B cell (primary cell): ENCODE data around the gene SNCA. TPM values are rescaled to one million over a fixed set of nuclear protein-coding genes. Genes with fewer than 3 reads are reported as not detected.

Source experiments
- ATAC-seq: fragments of 200-7000 bp; cut with Tn5 transposase; one replicate; pipeline ENCODE4 v1.10.0; 2021; ENCODE audit warnings: low read depth, mild to moderate bottlenecking, moderate number of reproducible peaks, moderate library complexity
- CTCF ChIA-PET: fragments of 350-600 bp; sonication (Branson Sonifier 250); formaldehyde crosslinking; loops from one replicate; lab custom pipeline; 2021; ENCODE audit warnings: antibody characterized with exemption, inconsistent platforms; lab: Charles Lee
- POLR2A ChIA-PET: fragments of 350-600 bp; sonication (Branson Sonifier 250); formaldehyde crosslinking; loops from one replicate; lab custom pipeline; 2021; ENCODE audit warnings: antibody characterized with exemption; lab: Charles Lee
- DNase-seq: peaks from one replicate; pipeline ENCODE4 v3.0.0; 2013
- H2AFZ ChIP-seq: 2 replicates; pipeline ENCODE4 v1.6.1; 2012; ENCODE audit warnings: mild to moderate bottlenecking, low read depth, low read length; ENCODE audit not compliant: insufficient read depth, poor library complexity, severe bottlenecking
- H3K27ac ChIP-seq, 2 donors: 1 replicate in 1 of 2; 2 replicates in 1 of 2; pipeline ENCODE4 v1.5.1; 2012 to 2013; ENCODE audit warnings: low read length in 2 of 2, mild to moderate bottlenecking in 2 of 2, moderate library complexity in 1 of 2
- H3K27me3 ChIP-seq, 4 experiments: fragments of 200-600 bp in 1 of 4; sonication (generic) in 1 of 4; replicated peaks in 1 of 4; 1 replicate in 2 of 4; 2 replicates in 2 of 4; pipeline versions ENCODE4 v1.6.1 to v1.7.0; 2013 to 2016; ENCODE audit warnings: low read length in 3 of 4, mild to moderate bottlenecking in 2 of 4, mixed read lengths in 1 of 4, moderate library complexity in 1 of 4; ENCODE audit not compliant: insufficient read depth in 4 of 4, control insufficient read depth in 3 of 4; ENCODE audit errors: control extremely low read depth in 1 of 4
- H3K36me3 ChIP-seq, 2 experiments: replicated peaks in 1 of 2; 1 replicate in 1 of 2; 2 replicates in 1 of 2; pipeline versions ENCODE4 v1.6.1 to v1.7.1; 2013; ENCODE audit warnings: low read length in 1 of 2; ENCODE audit not compliant: insufficient read depth in 2 of 2, control insufficient read depth in 1 of 2; ENCODE audit errors: control extremely low read depth in 1 of 2, extremely low read depth in 1 of 2
- H3K4me1 ChIP-seq, 2 donors: fragments of 200-600 bp in 1 of 2; sonication (generic) in 1 of 2; 1 replicate in 1 of 2; 2 replicates in 1 of 2; pipeline versions ENCODE4 v1.5.1 to v1.6.1; 2013 to 2017; ENCODE audit warnings: low read length in 2 of 2; ENCODE audit not compliant: control insufficient read depth in 2 of 2, insufficient read depth in 2 of 2
- H3K4me2 ChIP-seq: replicated peaks from 2 replicates; pipeline ENCODE3; 2012; ENCODE audit warnings: mild to moderate bottlenecking, low read depth, low read length; ENCODE audit not compliant: poor library complexity, severe bottlenecking
- H3K4me3 ChIP-seq, 5 experiments: fragments of 200-600 bp in 1 of 5; sonication (generic) in 1 of 5; 1 replicate in 3 of 5; 2 replicates in 2 of 5; pipeline versions ENCODE4 v1.5.1 to v1.7.0; 2011 to 2016; ENCODE audit warnings: low read length in 4 of 5, mild to moderate bottlenecking in 4 of 5, low read depth in 2 of 5, control low read depth in 1 of 5, moderate library complexity in 1 of 5; ENCODE audit not compliant: insufficient read depth in 1 of 5; ENCODE audit errors: control extremely low read depth in 1 of 5, extremely low read depth in 1 of 5
- H3K79me2 ChIP-seq: fragments of 200-600 bp; sonication (generic); one replicate; pipeline ENCODE4 v1.6.0; 2016; ENCODE audit warnings: low read length; ENCODE audit not compliant: control insufficient read depth, insufficient read depth
- H3K9ac ChIP-seq: fragments of 200-600 bp; sonication (generic); 2 replicates; pipeline ENCODE4 v1.6.1; 2017; ENCODE audit warnings: mild to moderate bottlenecking, low read length, moderate library complexity
- H3K9me3 ChIP-seq, 3 donors: one replicate each; pipeline versions ENCODE4 v1.6.1 to v1.7.1; 2013; ENCODE audit warnings: low read length in 2 of 3; ENCODE audit not compliant: control insufficient read depth in 2 of 3, insufficient read depth in 1 of 3; ENCODE audit errors: control extremely low read depth in 1 of 3
- H4K20me1 ChIP-seq: 2 replicates; pipeline ENCODE4 v1.6.0; 2012; ENCODE audit warnings: mild to moderate bottlenecking, low read length; ENCODE audit not compliant: insufficient read depth, control insufficient read depth, poor library complexity, severe bottlenecking
- H3K27ac Mint-ChIP-seq: one replicate; pipeline ENCODE4 v1.8.0; 2021; ENCODE audit warnings: mixed read lengths
- H3K27me3 Mint-ChIP-seq: one replicate; pipeline ENCODE4 v1.8.0; 2021; ENCODE audit warnings: mixed read lengths
- H3K4me1 Mint-ChIP-seq: one replicate; pipeline ENCODE4 v1.8.0; 2021; ENCODE audit warnings: mixed read lengths
- H3K4me3 Mint-ChIP-seq: one replicate; pipeline ENCODE4 v1.8.0; 2021; ENCODE audit warnings: mixed read lengths
- H3K9me3 Mint-ChIP-seq: one replicate; pipeline ENCODE4 v1.8.0; 2022; ENCODE audit warnings: mixed read lengths; ENCODE audit not compliant: insufficient read depth
- EZH2 ChIP-seq: IDR thresholded peaks from 2 replicates; pipeline ENCODE4 v1.6.1; 2012; ENCODE audit warnings: borderline replicate concordance, low read depth, mild to moderate bottlenecking, moderate library complexity, low read length; ENCODE audit not compliant: insufficient read depth, poor library complexity, severe bottlenecking
- WGBS: methylation state at CpG from one replicate; pipeline ENCODE4 v1.1.5; 2013; ENCODE audit warnings: missing lambda C conversion rate; ENCODE audit not compliant: insufficient coverage; 5-methylcytosine and 5-hydroxymethylcytosine counted together
- intact Hi-C: fragments of 100-400 bp; cut with micrococcal nuclease; formaldehyde crosslinking; loops from one replicate; pipeline ENCODE4 v1.10.0; 2022
- polyA plus RNA-seq: library from polyadenylated mRNA; depleted of rRNA; stranded (reverse); fragments of >200 nt; gene quantifications from 2 replicates; pipeline ENCODE4 v1.2.3, GENCODE V29; 2012
- total RNA-seq, 2 donors: library from RNA; stranded (reverse); fragments of 120-200 nt in 1 of 2; gene quantifications; 1 replicate in 1 of 2; 2 replicates in 1 of 2; pipeline versions ENCODE4 v1.2.3 to v1.2.4, GENCODE V29; 2013 to 2022
- TF ChIP-seq, protein P1 (sequence below): fragments of 200-600 bp; IDR thresholded peaks from one replicate; pipeline ENCODE4 v1.8.0; 2022; ENCODE audit warnings: antibody characterized with exemption, mild to moderate bottlenecking

SNCA gene
- total and polyA plus RNA-seq, 2 donors (not counting 1 experiment from before 2014, with no cell fraction given), result 0.48 to 1.3 TPM

DNA sequence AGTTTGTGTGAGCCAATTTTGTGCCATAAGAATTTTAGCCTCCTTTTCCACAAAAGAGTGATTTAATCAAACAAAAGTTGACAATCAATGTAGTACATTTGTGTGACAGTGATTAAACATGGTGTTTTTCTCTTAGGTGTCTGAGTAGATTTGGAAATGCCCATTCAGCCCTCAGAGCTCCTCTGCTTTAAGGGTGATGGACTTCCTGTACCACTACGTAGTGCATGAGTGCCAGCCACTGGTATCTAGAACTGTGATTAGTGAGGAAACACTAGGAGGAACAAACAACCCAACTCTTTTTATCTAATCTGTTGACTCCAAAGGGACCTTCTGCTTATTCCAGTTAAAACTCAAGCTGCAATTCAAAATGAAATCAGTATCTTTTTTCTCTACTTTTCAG lies 151.7 kb downstream of the SNCA start:
- H3K4me3 ChIP-seq, result no peak overlapping the region
- DNase-seq (no peak), ATAC-seq (no peak)
- H3K27ac ChIP-seq, result no peak overlapping the region
- POLR2A ChIA-PET, result no interaction called here
- H3K9ac ChIP-seq, result no peak overlapping the region
- no CpG with 5 or more reads among the region's 1 CpG for WGBS
- Mint-ChIP-seq H3K4me1 (no peaks in the 10 kb centered on the region), H3K27me3 (no peaks in the 10 kb centered on the region), H3K9me3 (no peaks in the 10 kb centered on the region), H3K4me3 (no peak overlapping the region), H3K27ac (no peak overlapping the region)
- TF ChIP-seq, protein P1, sequence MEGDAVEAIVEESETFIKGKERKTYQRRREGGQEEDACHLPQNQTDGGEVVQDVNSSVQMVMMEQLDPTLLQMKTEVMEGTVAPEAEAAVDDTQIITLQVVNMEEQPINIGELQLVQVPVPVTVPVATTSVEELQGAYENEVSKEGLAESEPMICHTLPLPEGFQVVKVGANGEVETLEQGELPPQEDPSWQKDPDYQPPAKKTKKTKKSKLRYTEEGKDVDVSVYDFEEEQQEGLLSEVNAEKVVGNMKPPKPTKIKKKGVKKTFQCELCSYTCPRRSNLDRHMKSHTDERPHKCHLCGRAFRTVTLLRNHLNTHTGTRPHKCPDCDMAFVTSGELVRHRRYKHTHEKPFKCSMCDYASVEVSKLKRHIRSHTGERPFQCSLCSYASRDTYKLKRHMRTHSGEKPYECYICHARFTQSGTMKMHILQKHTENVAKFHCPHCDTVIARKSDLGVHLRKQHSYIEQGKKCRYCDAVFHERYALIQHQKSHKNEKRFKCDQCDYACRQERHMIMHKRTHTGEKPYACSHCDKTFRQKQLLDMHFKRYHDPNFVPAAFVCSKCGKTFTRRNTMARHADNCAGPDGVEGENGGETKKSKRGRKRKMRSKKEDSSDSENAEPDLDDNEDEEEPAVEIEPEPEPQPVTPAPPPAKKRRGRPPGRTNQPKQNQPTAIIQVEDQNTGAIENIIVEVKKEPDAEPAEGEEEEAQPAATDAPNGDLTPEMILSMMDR, result no peak
- TF ChIP-seq EZH2, result no peak
- H3K4me1 ChIP-seq, result no peaks in the 10 kb centered on the region
- H3K79me2 ChIP-seq, result no peaks in the 10 kb centered on the region
- no peak overlapping the region for H3K4me2 ChIP-seq
- H4K20me1 ChIP-seq, result no peaks in the 10 kb centered on the region
- no peaks in the 10 kb centered on the region for H3K9me3 ChIP-seq
- no peaks in the 10 kb centered on the region for H3K27me3 ChIP-seq
- intact Hi-C loops, result no loop called here
- CTCF ChIA-PET, result no interaction called here
- no peak overlapping the region for H2AFZ ChIP-seq
- H3K36me3 ChIP-seq, result no peaks in the 10 kb centered on the region

DNA sequence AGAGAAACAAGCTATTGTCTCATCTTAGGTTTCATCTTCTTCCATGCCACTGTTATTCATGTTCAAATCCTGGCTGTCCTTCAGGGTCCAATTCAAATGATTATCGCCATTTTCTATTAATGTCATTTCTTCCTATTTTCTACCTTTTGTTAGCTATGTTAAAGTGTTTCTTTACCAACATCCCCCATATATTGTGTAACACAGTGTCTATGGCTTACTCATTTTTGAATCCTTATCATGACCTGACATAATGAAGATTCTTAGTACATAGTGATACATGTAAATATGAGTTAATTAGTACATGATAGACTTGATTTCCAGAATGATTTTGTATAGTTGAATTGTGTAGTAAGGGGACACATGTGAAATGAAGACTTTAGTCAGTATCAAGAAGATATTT lies 152.4 kb downstream of the SNCA start:
- ATAC-seq (no peak), DNase-seq (no peak)
- Histone ChIP-seq H3K36me3 (no peaks in the 10 kb centered on the region), H2AFZ (no peak overlapping the region), H3K9me3 (no peaks in the 10 kb centered on the region), H3K4me2 (no peak overlapping the region), H3K27me3 (no peaks in the 10 kb centered on the region), H4K20me1 (no peaks in the 10 kb centered on the region), H3K4me1 (no peaks in the 10 kb centered on the region), H3K4me3 (no peak overlapping the region), H3K27ac (no peak overlapping the region), H3K9ac (no peak overlapping the region), H3K79me2 (no peaks in the 10 kb centered on the region)
- ChIA-PET CTCF (no interaction called here), POLR2A (no interaction called here)
- Mint-ChIP-seq H3K4me1 (peaks cover 2% of the 10 kb centered on the region), H3K27ac (no peak overlapping the region), H3K9me3 (no peaks in the 10 kb centered on the region), H3K27me3 (no peaks in the 10 kb centered on the region), H3K4me3 (no peak overlapping the region)
- TF ChIP-seq, protein P1, result no peak
- no peak for TF ChIP-seq EZH2
- intact Hi-C loops, result no loop called here
- WGBS, result no CpG with 5 or more reads among the region's 1 CpG
